ENCODE data around the gene PAOX.
A peak's percentile ranks its signal among the peaks of the same experiment; 100 is the strongest.
"Not testable (repeated sequence)": the region's sequence is repeated elsewhere in the genome, so short reads cannot be mapped to it uniquely, and the experiment has no call there.

PAOX gene

DNA sequence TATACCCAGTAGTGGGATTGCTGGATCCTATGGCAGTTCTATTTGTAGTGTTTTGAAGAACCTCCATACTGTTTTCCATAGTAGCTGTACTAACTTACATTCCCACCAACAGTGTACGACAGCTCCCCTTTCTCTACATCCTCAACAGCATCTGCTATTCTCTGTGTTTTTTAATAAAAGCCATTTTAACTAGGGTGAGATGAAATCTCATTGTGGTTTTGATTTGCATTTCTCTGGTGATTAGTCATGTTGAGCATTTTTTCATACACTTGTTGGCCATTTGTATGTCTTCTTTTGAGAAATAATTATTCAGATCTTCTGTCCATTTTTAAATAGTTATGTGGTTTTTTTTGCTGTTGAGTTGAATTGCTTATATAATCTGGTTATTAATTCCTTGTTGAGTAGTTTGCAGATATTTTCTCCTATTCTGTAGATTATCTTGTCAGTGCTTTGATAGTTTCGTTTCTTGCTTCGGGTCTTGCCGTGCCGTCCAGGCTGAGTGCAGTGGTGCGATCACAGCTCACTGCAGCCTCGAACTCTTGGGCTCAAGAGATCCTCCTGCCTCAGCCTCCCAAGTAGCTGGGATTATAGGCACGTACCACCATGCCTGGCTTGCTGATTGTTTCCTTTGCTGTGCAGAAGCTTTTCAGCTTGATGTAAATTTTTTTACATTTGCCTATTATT lies 26.9 kb downstream of the PAOX start:
- no peak for DNase-seq (ENCODE audit: low read depth)

DNA sequence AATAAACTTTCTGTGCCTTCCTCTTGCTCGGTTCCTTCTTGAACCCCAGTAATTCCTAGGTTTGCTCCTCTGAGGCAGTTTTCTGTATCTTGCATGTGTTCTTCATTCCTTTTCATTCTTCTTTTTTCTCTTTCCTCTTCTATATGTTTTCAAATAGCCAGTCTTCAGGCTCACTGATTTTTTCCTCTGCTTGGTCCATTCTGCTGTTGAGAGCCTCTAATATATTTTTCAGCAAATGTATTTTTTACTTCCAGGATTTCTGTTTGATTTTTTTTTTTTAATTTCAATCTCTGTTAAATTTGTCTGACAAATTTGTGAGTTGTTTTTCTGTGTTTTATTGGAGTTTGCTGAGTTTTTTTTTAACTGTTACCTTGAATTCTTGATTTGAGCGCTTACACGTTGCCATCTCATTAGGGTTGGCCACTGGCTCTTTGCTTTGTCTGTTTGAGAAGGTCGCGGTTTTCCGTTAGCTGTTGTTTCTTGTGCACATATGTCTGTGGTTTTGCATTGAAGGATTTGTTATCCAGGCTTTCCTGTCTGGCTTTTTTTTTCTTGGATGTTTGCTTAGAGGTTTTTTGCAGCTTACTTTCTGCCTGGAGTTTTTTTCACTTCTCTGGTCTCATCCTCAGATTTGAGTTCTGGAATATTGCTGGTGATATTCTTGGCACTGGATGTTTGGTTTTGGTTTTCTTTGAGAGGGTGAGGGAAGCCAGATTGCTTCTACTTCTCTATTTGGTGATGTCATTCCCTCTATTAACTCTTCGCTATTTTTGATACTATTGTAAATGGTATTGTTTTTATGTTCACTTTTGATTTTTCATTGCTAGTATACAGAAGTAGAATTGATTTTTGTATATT lies 32.7 kb downstream of the PAOX start:
- DNase-seq (ENCODE audit: low read depth) = no peak

- no peak for DNase-seq (ENCODE audit: low read depth)
Observed at GRCh38 chr10:133412381-133412711, 33.3 kb downstream of the PAOX start.

DNA sequence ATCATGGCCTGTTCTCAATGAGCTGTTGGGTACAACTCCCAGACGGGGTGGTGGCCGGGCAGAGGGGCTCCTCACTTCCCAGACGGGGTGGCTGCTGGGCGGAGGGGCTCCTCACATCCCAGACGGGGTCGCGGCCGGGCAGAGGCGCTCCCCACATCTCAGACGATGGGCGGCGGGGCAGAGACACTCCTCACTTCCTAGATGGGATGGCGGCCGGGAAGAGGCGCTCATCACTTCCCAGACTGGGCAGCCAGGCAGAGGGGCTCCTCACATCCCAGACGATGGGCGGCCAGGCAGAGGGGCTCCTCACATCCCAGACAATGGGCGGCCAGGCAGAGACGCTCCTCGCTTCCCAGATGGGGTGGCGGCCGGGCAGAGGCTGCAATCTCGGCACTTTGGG lies 35.3 kb downstream of the PAOX start:
- DNase-seq (ENCODE audit: low read depth) = not testable (repeated sequence)

- no peak for DNase-seq (ENCODE audit: low read depth)
Observed at GRCh38 chr10:133415752-133416151, 36.7 kb downstream of the PAOX start.

- DNase-seq (ENCODE audit: low read depth) = no peak
Observed at GRCh38 chr10:133418289-133418993, 39.4 kb downstream of the PAOX start.

- no peak for DNase-seq (ENCODE audit: low read depth)
Observed at GRCh38 chr10:133419211-133419950, 40.3 kb downstream of the PAOX start.

DNA sequence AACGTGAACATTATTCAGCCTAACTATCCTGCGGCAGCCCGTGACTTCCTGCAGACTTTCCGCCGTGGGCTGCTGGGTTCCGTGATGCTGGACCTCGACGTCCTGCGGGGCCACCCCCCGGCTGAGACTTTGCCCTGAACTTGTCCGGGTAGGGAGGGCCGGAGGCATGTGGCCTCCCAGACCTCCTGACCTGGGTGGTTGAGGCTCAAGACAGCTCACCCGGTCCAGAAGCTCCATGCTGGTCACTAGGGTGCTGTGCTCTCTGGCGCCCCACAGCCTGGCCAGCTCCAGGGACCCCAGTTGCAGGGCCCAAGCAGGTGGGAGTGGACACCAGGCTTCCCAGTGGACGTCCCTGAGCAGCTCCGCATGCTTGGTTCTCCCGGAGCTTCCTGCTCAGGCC lies 41.0 kb downstream of the PAOX start:
- DNase-seq (ENCODE audit: low read depth) = no peak

DNA sequence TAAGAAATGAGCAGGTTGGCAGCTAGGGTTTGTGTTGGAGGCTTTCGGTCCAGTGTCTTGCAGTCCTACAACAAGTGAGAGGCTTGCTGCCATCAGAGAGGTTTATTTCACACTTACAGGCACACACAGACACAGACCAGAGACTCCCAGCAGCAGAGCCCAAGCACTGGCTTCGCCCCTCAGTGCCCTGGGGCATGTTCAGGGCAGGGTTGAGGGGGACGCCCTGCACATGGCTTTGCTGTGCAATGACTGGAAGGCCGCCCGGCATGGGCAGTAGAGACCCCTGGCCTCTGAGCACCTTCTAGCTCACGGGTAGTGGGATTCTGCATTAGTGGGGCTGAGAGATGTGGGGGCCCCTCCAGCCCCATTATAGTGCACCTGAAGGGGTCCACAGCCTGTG lies 41.5 kb downstream of the PAOX start:
- no peak for DNase-seq (ENCODE audit: low read depth)

DNA sequence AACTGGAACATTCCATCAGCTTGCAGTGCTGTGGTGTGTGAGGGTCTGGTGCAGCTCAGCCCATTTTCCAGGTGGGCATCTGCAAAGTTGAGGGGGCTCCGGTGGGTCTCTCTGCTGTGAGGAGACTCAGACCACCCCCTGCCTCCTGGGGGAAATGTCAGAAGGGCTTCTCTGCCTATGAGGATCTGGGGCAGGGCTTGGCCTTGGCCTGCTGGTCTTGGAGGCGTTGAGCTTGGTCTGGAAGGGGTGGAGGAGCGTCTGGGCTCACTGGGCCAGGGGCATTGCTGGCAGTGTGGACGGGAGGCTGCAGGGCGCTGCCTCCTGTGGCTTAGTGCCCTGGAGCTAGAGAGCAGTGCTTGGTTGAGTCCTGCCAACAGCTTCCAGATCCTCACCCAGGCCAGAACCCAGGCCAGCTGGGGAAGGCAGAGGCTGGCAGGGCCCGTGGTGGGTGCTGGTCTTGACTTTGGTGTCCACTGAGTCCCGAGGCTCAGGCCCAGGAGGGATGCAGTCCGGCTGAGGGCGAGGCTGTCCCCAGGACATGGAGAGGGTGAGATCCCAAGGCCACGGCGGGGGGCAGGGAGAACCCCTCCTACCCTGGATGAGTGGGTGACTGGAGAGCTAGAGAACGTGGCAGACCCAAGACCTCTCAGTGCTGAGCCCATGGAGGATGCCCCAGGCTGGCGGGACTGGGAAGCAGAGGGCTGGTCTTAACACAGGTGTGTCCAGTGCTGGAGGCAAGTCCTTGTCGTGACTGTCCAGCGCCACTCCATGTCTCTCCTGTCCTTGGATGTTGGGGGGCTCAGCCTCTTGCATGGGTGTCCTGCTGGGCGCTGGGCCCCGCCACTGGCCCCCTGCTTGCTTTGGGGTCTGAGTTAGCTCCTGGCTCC lies 42.5 kb downstream of the PAOX start:
- no peak for DNase-seq (ENCODE audit: low read depth)

- no peak for DNase-seq (ENCODE audit: low read depth)
Observed at GRCh38 chr10:133422223-133422806, 43.3 kb downstream of the PAOX start.

DNA sequence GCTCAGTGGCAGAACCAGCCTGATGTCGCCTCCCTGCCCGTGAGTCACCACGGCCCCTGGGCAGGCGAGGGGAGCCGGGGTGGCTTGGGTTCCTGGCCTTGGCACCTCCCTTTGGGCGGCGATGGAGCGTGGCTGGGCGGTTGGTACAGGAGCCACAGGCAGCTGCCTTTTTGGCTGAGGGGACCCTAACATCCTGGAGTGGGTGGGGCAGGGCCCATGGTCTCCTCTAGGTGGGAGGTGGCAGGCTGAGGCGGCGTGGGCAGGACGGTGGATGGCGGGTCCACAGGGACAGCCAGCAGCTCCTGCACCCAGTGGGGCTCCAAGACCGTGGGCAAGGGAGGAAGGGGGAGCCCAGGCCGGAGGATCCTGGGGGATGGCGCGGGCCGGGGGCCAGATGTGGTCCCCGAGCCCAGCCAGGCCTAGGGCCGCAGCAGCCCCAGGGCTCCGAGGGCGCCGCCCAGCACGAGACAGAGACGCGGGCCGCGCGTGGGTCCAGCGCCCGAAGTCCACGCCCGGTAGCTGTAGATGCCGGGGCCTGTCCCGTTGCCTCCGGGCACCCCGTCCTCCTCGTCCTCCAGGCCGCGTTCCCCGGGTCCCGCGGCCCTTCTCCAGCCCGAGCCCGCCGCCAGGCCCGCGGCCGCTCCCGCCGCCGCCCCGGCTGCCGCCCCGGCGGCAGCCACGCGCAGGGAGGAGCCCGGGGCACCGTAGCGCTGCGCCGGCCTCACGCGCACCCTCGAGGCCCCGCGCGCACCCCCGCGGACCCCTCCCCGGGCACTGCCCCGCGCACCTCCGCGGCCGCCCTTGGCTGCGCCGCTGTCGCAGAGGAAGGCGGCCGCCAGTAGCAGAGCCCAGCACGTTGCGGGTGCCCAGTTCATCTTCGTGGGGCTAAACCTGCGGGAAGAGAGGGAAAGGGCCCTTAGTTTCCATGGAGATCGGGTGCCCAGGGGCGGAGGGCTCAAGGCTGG lies 44.0 kb downstream of the PAOX start:
- DNase-seq (ENCODE audit: low read depth) = no peak

GRCh38 chr10:133424102-133424501 lies 45.0 kb downstream of the PAOX start:
- not testable (repeated sequence) for DNase-seq (ENCODE audit: low read depth)

GRCh38 chr10:133424601-133425000 lies 45.5 kb downstream of the PAOX start, which contains the start of gene SPRN:
SPRN (minus strand) TSS chr10:133424625; CDS start chr10:133423681, 944 bp downstream.
- not testable (repeated sequence) for DNase-seq (ENCODE audit: low read depth)

GRCh38 chr10:133429571-133429970 lies 50.5 kb downstream of the PAOX start:
- DNase-seq (ENCODE audit: low read depth) = not testable (repeated sequence)

DNA sequence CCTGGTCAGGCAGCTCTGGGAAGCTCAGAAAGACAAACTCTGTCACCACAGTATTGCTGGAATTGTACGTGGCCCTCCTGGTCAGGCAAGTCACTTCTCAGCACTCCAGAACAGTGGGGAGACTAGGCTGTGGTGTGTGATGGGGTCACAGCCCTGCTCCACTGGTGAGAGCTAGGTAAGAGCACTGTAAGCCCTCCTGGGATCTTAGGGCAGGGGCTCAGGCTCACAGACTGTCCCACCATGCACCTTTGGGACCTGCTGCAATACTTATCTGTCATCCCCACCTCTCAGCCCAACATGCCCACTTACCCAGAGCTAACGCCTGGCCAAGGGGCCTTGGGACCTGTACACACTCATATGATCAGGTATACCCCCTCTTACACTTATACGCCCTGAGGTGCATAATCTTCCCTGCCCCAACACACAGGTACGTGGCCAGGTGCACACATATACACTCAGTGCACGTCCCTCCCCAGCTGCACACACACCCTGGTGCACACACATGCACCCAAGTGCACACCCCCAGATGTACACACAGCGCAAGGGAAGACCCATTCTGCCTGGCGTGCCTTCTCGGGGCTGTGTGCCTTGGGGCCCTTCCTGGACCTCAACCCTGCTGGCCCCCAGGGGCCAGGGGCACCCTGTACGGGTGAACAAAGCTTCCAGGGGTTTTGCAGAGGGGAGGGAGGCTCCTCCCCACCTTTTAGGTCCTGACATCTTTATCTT lies 53.0 kb downstream of the PAOX start:
- not testable (repeated sequence) for DNase-seq (ENCODE audit: low read depth)

- not testable (repeated sequence) for DNase-seq (ENCODE audit: low read depth)
Observed at GRCh38 chr10:133432789-133433188, 53.7 kb downstream of the PAOX start.

- DNase-seq (ENCODE audit: low read depth) = peak; percentile 4
Observed at GRCh38 chr10:133438711-133439273, 59.7 kb downstream of the PAOX start.

Data from non-pigmented ciliary epithelial cell (primary cell).